WTC11 (cell line): Measurements from ENCODE around the gene DCTN5. TPM values are rescaled to one million over a fixed set of nuclear protein-coding genes. Genes with fewer than 3 reads are reported as not detected.

ENCODE experiments used
- ATAC-seq: fragments of 200-7000 bp; cut with Tn5 transposase; 2 replicates; pipeline ENCODE4 v1.10.0; 2021; ENCODE audit warnings: mild to moderate bottlenecking, moderate library complexity
- CTCF ChIA-PET: fragments of 300-600 bp; sonication (Branson Sonifier 250); formaldehyde crosslinking; loops from one replicate; lab custom pipeline; 2021; ENCODE audit warnings: antibody characterized with exemption; lab: Charles Lee
- POLR2A ChIA-PET: fragments of 350-600 bp; sonication (Branson Sonifier 250); formaldehyde crosslinking; loops from one replicate; lab custom pipeline; 2021; ENCODE audit warnings: antibody characterized with exemption; lab: Charles Lee
- DNase-seq: peaks from one replicate; pipeline ENCODE4 v3.0.0; 2021; ENCODE audit warnings: low spot score
- H3K27ac Mint-ChIP-seq: 2 replicates; pipeline ENCODE4 v1.8.0; 2021; ENCODE audit warnings: mixed read lengths
- H3K27me3 Mint-ChIP-seq: 2 replicates; pipeline ENCODE4 v1.8.0; 2021; ENCODE audit warnings: low read depth, mild to moderate bottlenecking, moderate library complexity, mixed read lengths
- H3K36me3 Mint-ChIP-seq: 2 replicates; pipeline ENCODE4 v1.8.0; 2021; ENCODE audit warnings: mixed read lengths
- H3K4me1 Mint-ChIP-seq: 2 replicates; pipeline ENCODE4 v1.8.0; 2022; ENCODE audit warnings: mixed read lengths
- H3K4me3 Mint-ChIP-seq: 2 replicates; pipeline ENCODE4 v1.8.0; 2021; ENCODE audit warnings: mild to moderate bottlenecking, moderate library complexity, mixed read lengths
- H3K9me3 Mint-ChIP-seq: 2 replicates; pipeline ENCODE4 v1.8.0; 2021; ENCODE audit warnings: mixed read lengths
- AFF4 ChIP-seq: sonication (generic); formaldehyde crosslinking; IDR thresholded peaks from 2 replicates; pipeline ENCODE4 v1.8.1; 2023; ENCODE audit warnings: mild to moderate bottlenecking, missing genetic modification reagents, borderline replicate concordance
- CDX4 ChIP-seq: fragments of 250-450 bp; sonication (Bioruptor Pico); IDR thresholded peaks from 2 replicates; pipeline ENCODE4 v1.9.0; 2021; ENCODE audit warnings: moderate library complexity, mild to moderate bottlenecking, inconsistent platforms, borderline replicate concordance
- E2F1 ChIP-seq: sonication (generic); formaldehyde crosslinking; IDR thresholded peaks from 2 replicates; pipeline ENCODE4 v1.8.0; 2022; ENCODE audit warnings: mild to moderate bottlenecking, missing genetic modification reagents
- ELF4 ChIP-seq: sonication (generic); formaldehyde crosslinking; IDR thresholded peaks from 2 replicates; pipeline ENCODE4 v1.8.1; 2022; ENCODE audit warnings: low read depth, mild to moderate bottlenecking, moderate library complexity, missing genetic modification reagents
- EMX1 ChIP-seq: fragments of 250-450 bp; sonication (Bioruptor Pico); IDR thresholded peaks from 2 replicates; pipeline ENCODE4 v1.8.0; 2021; ENCODE audit warnings: mild to moderate bottlenecking
- FOXK1 ChIP-seq: sonication (generic); formaldehyde crosslinking; IDR thresholded peaks from 2 replicates; pipeline ENCODE4 v1.8.0; 2022; ENCODE audit warnings: mild to moderate bottlenecking, moderate library complexity, missing genetic modification reagents
- GTF2I ChIP-seq: fragments of 250-450 bp; sonication (Bioruptor Pico); conservative IDR thresholded peaks from 2 replicates; pipeline ENCODE4 v1.4.0; 2021; ENCODE audit warnings: mild to moderate bottlenecking
- JUN ChIP-seq: sonication (generic); formaldehyde crosslinking; IDR thresholded peaks from 2 replicates; pipeline ENCODE4 v1.8.0; 2023; ENCODE audit warnings: mild to moderate bottlenecking, missing genetic modification reagents
- NR2C2 ChIP-seq: sonication (generic); formaldehyde crosslinking; IDR thresholded peaks from 2 replicates; pipeline ENCODE4 v1.8.0; 2022; ENCODE audit warnings: mild to moderate bottlenecking, missing genetic modification reagents
- PRRX2 ChIP-seq: fragments of 250-450 bp; sonication (Bioruptor Pico); IDR thresholded peaks from 2 replicates; pipeline ENCODE4 v1.8.0; 2021; ENCODE audit warnings: mild to moderate bottlenecking
- SP1 ChIP-seq: sonication (generic); formaldehyde crosslinking; conservative IDR thresholded peaks from 2 replicates; pipeline ENCODE4 v1.8.1; 2022; ENCODE audit warnings: missing genetic modification reagents
- TEAD4 ChIP-seq: sonication (generic); formaldehyde crosslinking; IDR thresholded peaks from 2 replicates; pipeline ENCODE4 v1.8.0; 2022; ENCODE audit warnings: mild to moderate bottlenecking, missing genetic modification reagents
- ZNF263 ChIP-seq: sonication (generic); formaldehyde crosslinking; IDR thresholded peaks from 2 replicates; pipeline ENCODE4 v1.8.1; 2022; ENCODE audit warnings: low read depth, mild to moderate bottlenecking, moderate library complexity, missing genetic modification reagents
- ZNF423 ChIP-seq: fragments of 250-450 bp; sonication (Bioruptor Pico); IDR thresholded peaks from 2 replicates; pipeline ENCODE4 v2.1.2; 2022; ENCODE audit warnings: mild to moderate bottlenecking, moderate library complexity
- ZNF532 ChIP-seq: fragments of 250-450 bp; sonication (Bioruptor Pico); IDR thresholded peaks from 2 replicates; pipeline ENCODE4 v1.9.0; 2021; ENCODE audit warnings: mild to moderate bottlenecking, borderline replicate concordance
- total RNA-seq: library from RNA; stranded (reverse); gene quantifications from 3 replicates; pipeline ENCODE4 v1.2.3, GENCODE V29; 2021
- TF ChIP-seq, protein P1 (sequence below): sonication (generic); formaldehyde crosslinking; IDR thresholded peaks from 2 replicates; pipeline ENCODE4 v1.8.1; 2023; ENCODE audit warnings: mild to moderate bottlenecking, missing genetic modification reagents, moderate library complexity
- TF ChIP-seq, protein P2 (sequence below): fragments of 250-450 bp; sonication (Bioruptor Pico); conservative IDR thresholded peaks from 2 replicates; pipeline ENCODE4 v1.9.0; 2021; ENCODE audit warnings: mild to moderate bottlenecking
- TF ChIP-seq, protein P3 (sequence below): sonication (generic); formaldehyde crosslinking; IDR thresholded peaks from 2 replicates; pipeline ENCODE4 v1.8.1; 2022; ENCODE audit warnings: missing genetic modification reagents, borderline replicate concordance
- TF ChIP-seq, protein P4 (sequence below): sonication (generic); formaldehyde crosslinking; conservative IDR thresholded peaks from 2 replicates; pipeline ENCODE4 v1.8.1; 2022; ENCODE audit warnings: mild to moderate bottlenecking, missing genetic modification reagents

DCTN5 gene
- total RNA-seq, 1 experiment from 2014 or later, result 65.8 TPM

DNA sequence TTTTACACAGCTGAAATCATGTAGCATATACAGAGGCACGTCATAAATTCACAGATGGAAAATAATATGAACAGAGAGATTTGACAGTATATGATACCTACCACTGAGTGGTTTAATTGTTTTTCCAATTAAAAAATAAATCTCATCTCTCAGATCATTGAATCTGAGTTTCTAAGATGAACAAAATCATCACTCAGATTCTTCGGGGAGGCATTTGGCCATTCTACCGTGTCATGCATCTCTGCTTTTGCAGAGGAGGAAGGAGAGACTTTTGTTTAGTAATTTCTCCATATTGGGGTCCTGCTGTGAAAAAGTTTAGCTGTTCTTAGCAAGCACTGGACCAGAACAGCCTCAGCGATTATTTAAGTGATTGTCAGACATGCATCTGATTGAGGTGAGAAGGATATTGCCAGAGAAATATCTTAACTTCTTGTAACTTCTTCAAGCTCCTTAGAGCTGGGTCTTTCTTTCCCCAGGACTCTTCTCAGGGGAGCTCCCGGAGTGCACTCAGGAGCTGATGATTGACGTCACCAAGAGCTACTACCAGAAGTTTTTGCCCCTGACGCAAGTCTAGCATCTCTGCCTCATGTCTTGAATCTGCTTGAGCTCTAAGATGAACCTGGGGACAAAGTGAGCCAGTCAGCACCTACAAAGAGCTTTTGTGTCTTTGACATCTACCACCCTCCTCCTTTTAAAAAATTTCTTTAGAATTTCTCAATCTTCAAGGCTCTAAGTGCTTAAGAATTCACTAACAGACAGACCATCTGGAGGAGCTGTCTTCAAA is 25.5 kb downstream of the DCTN5 start:
- ChIA-PET POLR2A (no interaction called here), CTCF (interaction anchor here (0.5 kb wide), 1 partner anchor 159 kb away, joined by 3 read pairs; no protein-coding TSS in a partner anchor)
- Mint-ChIP-seq H3K4me1 (no peaks in the 10 kb centered on the region), H3K4me3 (no peak overlapping the region)
- no peak for TF ChIP-seq AFF4 (CRISPR knock-in tag)
- TF ChIP-seq JUN (CRISPR knock-in tag), result no peak
- TF ChIP-seq SP1 (CRISPR knock-in tag), result no peak
- no peak for TF ChIP-seq GTF2I (CRISPR knock-in tag)
- TF ChIP-seq ZNF263, result no peak
- TF ChIP-seq PRRX2 (CRISPR knock-in tag), result no peak
- TF ChIP-seq ELF4 (CRISPR knock-in tag), result no peak
- TF ChIP-seq, protein P1, sequence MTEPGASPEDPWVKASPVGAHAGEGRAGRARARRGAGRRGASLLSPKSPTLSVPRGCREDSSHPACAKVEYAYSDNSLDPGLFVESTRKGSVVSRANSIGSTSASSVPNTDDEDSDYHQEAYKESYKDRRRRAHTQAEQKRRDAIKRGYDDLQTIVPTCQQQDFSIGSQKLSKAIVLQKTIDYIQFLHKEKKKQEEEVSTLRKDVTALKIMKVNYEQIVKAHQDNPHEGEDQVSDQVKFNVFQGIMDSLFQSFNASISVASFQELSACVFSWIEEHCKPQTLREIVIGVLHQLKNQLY, result no peak
- no peak for TF ChIP-seq NR2C2 (CRISPR knock-in tag)
- TF ChIP-seq ZNF532, result no peak
- no peak for TF ChIP-seq FOXK1
- no peak for TF ChIP-seq CDX4 (CRISPR knock-in tag)
- TF ChIP-seq ZNF423 (CRISPR knock-in tag), result no peak
- TF ChIP-seq, all 79 proteins: peak for 0
- Mint-ChIP-seq H3K27me3 (no peaks in the 10 kb centered on the region), H3K36me3 (peaks cover 52% of the 10 kb centered on the region), H3K9me3 (no peaks in the 10 kb centered on the region), H3K27ac (no peak overlapping the region)
- DNase-seq (no peak), ATAC-seq (no peak)

DNA sequence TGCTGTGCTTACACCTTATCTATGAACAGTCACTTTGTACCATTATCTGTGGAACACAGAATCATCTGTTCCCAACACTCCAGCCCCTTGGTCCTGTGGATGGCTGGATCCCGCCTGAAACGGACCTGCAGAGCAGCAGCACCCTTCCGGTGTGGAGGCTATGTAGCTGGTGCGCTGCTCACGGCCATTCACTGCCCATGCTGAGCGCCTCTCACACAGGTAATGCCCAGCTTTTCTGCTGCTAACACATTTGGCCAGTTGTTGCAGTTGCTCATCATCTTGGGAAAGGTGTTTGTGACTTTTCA is 26.0 kb downstream of the DCTN5 start:
- POLR2A ChIA-PET, result no interaction called here
- H3K27me3 Mint-ChIP-seq, result no peaks in the 10 kb centered on the region
- no peaks in the 10 kb centered on the region for H3K9me3 Mint-ChIP-seq
- peaks cover 53% of the 10 kb centered on the region for H3K36me3 Mint-ChIP-seq
- DNase-seq, result no peak
- CTCF ChIA-PET, result no interaction called here
- H3K27ac Mint-ChIP-seq, result no peak overlapping the region
- H3K4me1 Mint-ChIP-seq, result no peaks in the 10 kb centered on the region
- ATAC-seq, result no peak
- no peak overlapping the region for H3K4me3 Mint-ChIP-seq
- TF ChIP-seq, protein P2, sequence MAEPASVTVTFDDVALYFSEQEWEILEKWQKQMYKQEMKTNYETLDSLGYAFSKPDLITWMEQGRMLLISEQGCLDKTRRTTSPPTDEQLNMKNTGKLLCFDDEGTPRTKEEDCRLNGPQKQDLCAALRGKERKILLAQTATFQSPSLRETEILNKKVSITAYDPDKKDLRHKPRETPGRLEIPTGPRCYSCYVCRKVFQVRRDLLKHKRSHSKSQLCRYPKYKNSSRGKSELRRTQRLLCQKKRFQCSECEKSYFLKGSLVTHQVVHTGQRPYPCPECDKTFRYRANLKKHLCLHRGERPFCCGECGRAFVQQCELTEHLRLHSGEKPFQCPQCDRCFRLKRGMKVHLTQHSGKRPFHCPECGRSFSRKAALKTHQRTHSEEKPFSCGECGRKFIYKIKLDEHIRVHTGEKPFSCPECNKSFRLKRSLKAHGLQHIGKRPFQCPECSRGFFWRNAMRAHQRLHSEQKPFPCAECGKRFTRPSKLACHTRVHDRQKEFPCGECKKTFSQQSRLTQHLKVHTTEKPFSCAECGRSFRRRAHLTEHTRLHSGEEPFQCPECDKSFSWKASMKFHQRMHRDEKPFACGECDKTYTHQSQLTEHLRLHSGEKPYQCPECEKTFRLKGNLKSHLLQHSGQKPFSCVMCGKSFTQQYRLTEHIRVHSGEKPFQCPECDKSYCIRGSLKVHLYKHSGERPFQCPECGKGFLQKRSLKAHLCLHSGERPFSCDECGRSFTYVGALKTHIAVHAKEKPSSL (CRISPR knock-in tag), result no peak
- TF ChIP-seq EMX1 (CRISPR knock-in tag), result no peak
- TF ChIP-seq, protein P3, sequence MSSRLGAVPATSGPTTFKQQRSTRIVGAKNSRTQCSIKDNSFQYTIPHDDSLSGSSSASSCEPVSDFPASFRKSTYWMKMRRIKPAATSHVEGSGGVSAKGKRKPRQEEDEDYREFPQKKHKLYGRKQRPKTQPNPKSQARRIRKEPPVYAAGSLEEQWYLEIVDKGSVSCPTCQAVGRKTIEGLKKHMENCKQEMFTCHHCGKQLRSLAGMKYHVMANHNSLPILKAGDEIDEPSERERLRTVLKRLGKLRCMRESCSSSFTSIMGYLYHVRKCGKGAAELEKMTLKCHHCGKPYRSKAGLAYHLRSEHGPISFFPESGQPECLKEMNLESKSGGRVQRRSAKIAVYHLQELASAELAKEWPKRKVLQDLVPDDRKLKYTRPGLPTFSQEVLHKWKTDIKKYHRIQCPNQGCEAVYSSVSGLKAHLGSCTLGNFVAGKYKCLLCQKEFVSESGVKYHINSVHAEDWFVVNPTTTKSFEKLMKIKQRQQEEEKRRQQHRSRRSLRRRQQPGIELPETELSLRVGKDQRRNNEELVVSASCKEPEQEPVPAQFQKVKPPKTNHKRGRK (CRISPR knock-in tag), result no peak
- TF ChIP-seq, protein P4, sequence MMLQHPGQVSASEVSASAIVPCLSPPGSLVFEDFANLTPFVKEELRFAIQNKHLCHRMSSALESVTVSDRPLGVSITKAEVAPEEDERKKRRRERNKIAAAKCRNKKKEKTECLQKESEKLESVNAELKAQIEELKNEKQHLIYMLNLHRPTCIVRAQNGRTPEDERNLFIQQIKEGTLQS (CRISPR knock-in tag), result no peak
- no peak for TF ChIP-seq CDX4 (CRISPR knock-in tag)
- TF ChIP-seq E2F1 (CRISPR knock-in tag), result no peak
- TF ChIP-seq TEAD4 (CRISPR knock-in tag), result no peak
- TF ChIP-seq PRRX2 (CRISPR knock-in tag), result no peak
